ENCODE data around the gene TJAP1. TPM values are rescaled to one million over a fixed set of nuclear protein-coding genes. Genes with fewer than 3 reads are reported as not detected.

TJAP1 gene
- total RNA-seq, 1 donor from 2014 or later: 30.9 TPM

DNA sequence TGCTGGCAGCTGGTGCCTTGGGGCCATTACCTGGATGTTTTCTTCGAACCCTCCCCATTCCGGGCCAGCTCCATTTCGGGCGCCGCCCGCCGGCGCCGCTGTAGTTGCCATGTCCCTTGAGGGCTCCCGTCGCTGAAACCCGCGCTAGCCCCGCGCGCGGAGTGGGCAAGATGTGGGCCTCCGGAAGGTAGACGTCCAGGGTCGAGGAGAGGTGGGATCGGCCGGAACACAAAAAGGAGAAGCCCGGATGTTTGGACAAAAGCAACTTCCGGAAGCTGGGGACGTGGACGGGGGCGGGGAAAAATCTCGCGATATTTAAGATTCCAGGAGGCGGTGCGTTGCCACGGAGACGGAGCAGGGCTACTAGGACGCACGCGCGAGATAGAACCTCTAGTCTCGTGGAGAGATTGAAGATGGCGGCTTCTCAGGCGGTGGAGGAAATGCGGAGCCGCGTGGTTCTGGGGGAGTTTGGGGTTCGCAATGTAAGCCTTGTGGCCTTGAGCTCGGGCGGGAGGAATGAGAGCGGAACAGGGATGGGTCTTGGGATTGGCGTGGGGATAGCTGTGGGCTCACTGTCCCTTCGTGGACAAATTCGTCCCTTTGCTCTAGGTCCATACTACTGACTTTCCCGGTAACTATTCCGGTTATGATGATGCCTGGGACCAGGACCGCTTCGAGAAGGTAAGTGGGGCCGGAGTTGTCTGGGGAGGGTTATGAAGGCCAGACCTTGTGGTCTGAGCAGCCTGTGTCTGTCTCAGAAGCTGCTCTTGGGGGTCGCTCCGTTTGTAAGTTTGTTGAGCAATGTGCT, 39.5 kb downstream of the TJAP1 start, which contains the start of the genes POLR1C and YIPF3:
Gene POLR1C (plus strand): TSS at position 393 of the 808 bp plus-strand sequence. CDS start 21 bp downstream, at position 414.
Gene YIPF3 (minus strand): TSS at position 230 of the 808 bp plus-strand sequence. CDS start 119 bp downstream, at position 111.
- Mint-ChIP-seq H3K4me1 (ENCODE audit: low read depth, unreplicated experiment) (peaks cover 12% of the 10 kb centered on the region), H3K27ac (ENCODE audit: unreplicated experiment) (no peak within 1 kb of the TSS), H3K36me3 (ENCODE audit: unreplicated experiment) (peaks cover 4% of the 10 kb centered on the region), H3K27me3 (ENCODE audit: unreplicated experiment) (peaks cover 7% of the 10 kb centered on the region), H3K4me3 (ENCODE audit: unreplicated experiment) (no peak within 1 kb of the TSS), H3K9me3 (ENCODE audit: unreplicated experiment) (peaks cover 2% of the 10 kb centered on the region)
- DNase-seq: peak; percentile 93
- no peak for TF ChIP-seq CTCF (IDR thresholded peaks at IDR 0.05; ENCODE audit: partially characterized antibody, unreplicated experiment)

DNA sequence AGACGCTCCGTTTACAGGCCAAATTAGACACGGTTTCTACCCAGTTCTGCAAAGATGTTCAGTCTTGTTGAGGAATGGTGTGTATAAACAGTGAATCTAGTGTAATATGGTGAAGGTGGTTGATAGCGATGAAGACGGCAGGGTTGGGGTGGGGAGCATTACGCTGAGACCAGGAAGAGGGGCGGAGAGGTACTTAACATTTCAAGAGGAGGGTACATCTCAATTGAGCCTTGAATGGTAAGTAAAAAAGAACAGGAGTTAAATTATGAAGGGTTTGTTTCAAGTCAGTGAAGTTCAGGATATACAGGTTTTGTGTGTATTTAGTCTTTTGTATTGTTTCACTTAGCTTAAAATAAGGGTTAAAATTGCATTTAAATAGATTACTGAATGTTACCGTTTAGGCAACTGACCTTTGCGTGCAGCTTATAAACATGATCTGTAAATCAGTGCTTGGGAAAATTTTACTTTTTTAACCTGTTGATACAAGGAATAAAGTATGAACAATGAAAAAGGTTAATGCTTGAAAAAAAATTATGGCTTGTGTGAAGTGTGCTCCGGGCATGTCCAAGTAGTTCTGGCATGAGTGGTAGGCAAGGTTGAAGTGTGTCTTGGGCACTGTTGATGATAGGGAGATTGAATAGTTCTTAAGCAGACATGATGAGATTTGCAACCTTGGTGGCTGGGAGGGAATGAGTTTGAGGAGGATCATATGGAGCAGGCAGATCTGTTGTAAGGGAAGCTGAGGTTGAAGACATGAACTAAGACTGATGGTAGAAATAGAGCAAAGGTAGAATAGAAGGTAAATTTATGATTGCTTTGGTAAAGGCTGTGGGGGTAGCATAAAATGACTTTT, 40.4 kb downstream of the TJAP1 start:
- Mint-ChIP-seq H3K27ac (ENCODE audit: unreplicated experiment) (no peak overlapping the region), H3K36me3 (ENCODE audit: unreplicated experiment) (peaks cover 4% of the 10 kb centered on the region), H3K27me3 (ENCODE audit: unreplicated experiment) (peaks cover 5% of the 10 kb centered on the region), H3K9me3 (ENCODE audit: unreplicated experiment) (peaks cover 2% of the 10 kb centered on the region), H3K4me3 (ENCODE audit: unreplicated experiment) (no peak overlapping the region), H3K4me1 (ENCODE audit: low read depth, unreplicated experiment) (peaks cover 12% of the 10 kb centered on the region)
- no peak for DNase-seq
- no peak for TF ChIP-seq CTCF (IDR thresholded peaks at IDR 0.05; ENCODE audit: partially characterized antibody, unreplicated experiment)

GRCh38 chr6:43520097-43520496, 42.7 kb downstream of the TJAP1 start:
- Mint-ChIP-seq H3K4me1 (ENCODE audit: low read depth, unreplicated experiment) (peaks cover 5% of the 10 kb centered on the region), H3K27me3 (ENCODE audit: unreplicated experiment) (peaks cover 5% of the 10 kb centered on the region), H3K4me3 (ENCODE audit: unreplicated experiment) (no peak overlapping the region), H3K36me3 (ENCODE audit: unreplicated experiment) (peaks cover 3% of the 10 kb centered on the region), H3K27ac (ENCODE audit: unreplicated experiment) (no peak overlapping the region), H3K9me3 (ENCODE audit: unreplicated experiment) (peaks cover 3% of the 10 kb centered on the region)
- no peak for DNase-seq
- TF ChIP-seq CTCF (IDR thresholded peaks at IDR 0.05; ENCODE audit: partially characterized antibody, unreplicated experiment): no peak

DNA sequence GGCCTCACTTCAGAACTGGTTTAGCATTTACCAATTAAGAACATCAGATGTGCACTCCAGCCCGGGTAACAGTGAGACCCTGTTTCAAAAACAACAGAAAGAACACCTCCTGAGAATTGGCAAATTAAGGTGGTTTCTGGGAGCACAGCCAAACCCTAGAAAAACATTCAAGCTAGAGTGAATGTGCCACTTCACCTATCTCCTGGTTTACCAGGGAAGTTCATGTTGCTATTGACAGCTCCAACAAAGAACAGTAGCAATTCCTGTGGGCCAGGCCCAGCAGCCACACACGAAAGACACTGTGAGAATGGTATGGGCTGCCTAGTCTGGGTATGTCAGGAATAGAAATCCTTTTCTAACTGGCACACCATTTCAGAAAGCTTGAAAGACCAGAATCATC, 44.5 kb downstream of the TJAP1 start:
- Mint-ChIP-seq H3K4me3 (ENCODE audit: unreplicated experiment) (no peak overlapping the region), H3K36me3 (ENCODE audit: unreplicated experiment) (no peaks in the 10 kb centered on the region), H3K9me3 (ENCODE audit: unreplicated experiment) (peaks cover 1% of the 10 kb centered on the region), H3K27me3 (ENCODE audit: unreplicated experiment) (no peaks in the 10 kb centered on the region), H3K4me1 (ENCODE audit: low read depth, unreplicated experiment) (no peaks in the 10 kb centered on the region), H3K27ac (ENCODE audit: unreplicated experiment) (no peak overlapping the region)
- TF ChIP-seq CTCF (IDR thresholded peaks at IDR 0.05; ENCODE audit: partially characterized antibody, unreplicated experiment): no peak
- no peak for DNase-seq

Measured in glutamatergic neuron (in vitro differentiated cells).